CD4-positive, alpha-beta T cell treated with Interleukin-15 for 4 hours (primary cell): ENCODE results near the gene ADGRE1.
"Not testable (repeated sequence)": the region's sequence is repeated elsewhere in the genome, so short reads cannot be mapped to it uniquely, and the experiment has no call there.

Source experiments
- DNase-seq: peaks from one replicate; pipeline ENCODE4 v3.0.0-alpha.2; 2020; ENCODE audit warnings: low spot score

ADGRE1 gene

GRCh38 chr19:6887316-6887715 lies at the start of gene ADGRE1:
Gene ADGRE1 (plus strand): TSS chr19:6887579. CDS start chr19:6887609, 30 bp downstream.
- DNase-seq = no peak

DNA sequence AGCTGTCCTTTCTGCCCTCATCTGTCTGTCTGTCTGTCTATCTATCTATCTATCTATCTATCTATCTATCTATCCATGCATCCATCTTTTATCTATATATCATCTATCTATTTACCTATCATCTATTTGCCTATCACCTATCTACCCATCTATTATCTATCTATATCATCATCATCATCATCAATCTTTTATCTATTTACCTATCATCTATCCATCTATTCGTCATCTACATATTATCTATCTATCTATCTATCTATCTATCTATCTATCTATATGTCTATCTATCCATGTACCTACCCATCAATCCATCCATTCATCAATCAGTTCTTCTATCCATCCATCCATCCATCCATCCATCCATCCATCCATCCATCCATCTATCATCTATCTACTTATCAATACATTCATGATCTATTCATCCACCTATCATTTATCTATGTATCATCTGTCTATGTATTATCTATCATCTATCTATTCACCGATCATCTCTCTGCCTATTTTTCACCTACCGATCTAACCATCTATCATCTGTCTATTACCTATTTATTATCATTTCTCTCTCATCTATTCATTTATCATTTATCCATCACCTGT lies 49.2 kb upstream of the ADGRE1 start:
- DNase-seq = no peak

GRCh38 chr19:6842871-6843607 lies 44.3 kb upstream of the ADGRE1 start:
- no peak for DNase-seq

DNA sequence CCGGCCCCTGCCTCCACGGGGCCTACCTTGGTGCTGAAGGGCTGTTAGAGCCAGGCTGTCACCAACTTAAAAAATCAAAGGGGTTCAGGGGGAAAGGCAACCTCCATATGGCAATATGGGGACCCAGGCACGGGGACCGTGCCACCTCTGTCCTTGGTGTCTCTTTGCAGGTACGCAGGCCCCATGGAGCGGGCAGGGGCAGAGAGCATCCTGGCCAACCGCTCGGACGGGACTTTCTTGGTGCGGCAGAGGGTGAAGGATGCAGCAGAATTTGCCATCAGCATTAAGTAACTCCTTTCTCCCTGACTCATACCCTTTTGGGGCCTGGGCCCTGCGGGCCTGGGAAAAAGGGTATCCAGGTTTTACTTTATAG lies 39.6 kb upstream of the ADGRE1 start:
- no peak for DNase-seq

DNA sequence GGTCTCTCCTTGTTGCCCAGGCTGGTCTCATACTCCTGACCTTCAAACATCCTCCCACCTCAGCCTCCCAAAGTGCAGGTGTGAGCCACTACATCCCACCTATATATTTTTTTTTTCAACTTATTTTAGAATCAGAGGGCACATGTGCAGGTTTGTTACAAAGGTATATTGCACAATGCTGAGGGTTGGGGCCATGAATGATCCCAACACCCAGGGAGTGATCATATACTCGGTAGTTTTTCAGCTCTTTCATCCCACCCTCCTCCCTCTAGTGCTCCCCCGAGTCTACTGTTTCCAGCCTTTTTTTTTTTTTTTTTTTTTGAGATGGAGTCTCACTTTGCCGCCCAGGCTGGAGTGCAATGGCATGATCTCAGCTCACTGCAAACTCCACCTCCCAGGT lies 38.4 kb upstream of the ADGRE1 start:
- DNase-seq = no peak

DNA sequence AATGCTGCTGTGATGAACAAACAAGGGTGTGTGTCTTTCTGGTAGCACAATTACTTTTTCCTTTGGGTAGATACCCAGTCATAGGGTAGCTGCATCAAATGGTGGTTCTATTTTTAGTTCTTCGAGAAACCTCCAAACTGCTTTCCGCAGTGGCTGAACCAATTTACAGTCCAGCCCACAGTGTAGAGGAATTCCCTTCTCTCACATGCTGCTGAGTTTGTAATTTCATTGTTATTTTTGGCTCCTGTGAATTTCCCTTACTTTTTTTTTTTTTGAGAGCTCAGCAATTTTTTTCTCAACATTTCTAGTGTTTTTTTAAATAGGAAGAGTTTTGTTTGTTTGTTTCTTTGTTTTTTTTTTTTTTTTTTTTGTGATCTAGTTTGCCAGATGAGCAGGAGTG lies 37.5 kb upstream of the ADGRE1 start:
- DNase-seq = no peak

- no peak for DNase-seq
Measured at GRCh38 chr19:6851359-6851758, 36.0 kb upstream of the ADGRE1 start.

GRCh38 chr19:6852001-6852400 lies 35.4 kb upstream of the ADGRE1 start:
- DNase-seq = no peak

GRCh38 chr19:6853868-6854267 lies 33.5 kb upstream of the ADGRE1 start:
- DNase-seq = no peak

GRCh38 chr19:6854758-6855157 lies 32.6 kb upstream of the ADGRE1 start:
- DNase-seq = no peak

- DNase-seq = no peak
Measured at GRCh38 chr19:6856749-6857372, 30.5 kb upstream of the ADGRE1 start.

- peak; percentile 6 for DNase-seq
Measured at GRCh38 chr19:6861683-6862286, 25.6 kb upstream of the ADGRE1 start.

- peak; percentile 94 for DNase-seq
Measured at GRCh38 chr19:6862673-6863078, 24.7 kb upstream of the ADGRE1 start.

GRCh38 chr19:6864325-6864940 lies 22.9 kb upstream of the ADGRE1 start:
- no peak for DNase-seq

- DNase-seq = no peak
Measured at GRCh38 chr19:6865849-6866248, 21.5 kb upstream of the ADGRE1 start.

- DNase-seq = no peak
Measured at GRCh38 chr19:6866741-6867151, 20.6 kb upstream of the ADGRE1 start.

DNA sequence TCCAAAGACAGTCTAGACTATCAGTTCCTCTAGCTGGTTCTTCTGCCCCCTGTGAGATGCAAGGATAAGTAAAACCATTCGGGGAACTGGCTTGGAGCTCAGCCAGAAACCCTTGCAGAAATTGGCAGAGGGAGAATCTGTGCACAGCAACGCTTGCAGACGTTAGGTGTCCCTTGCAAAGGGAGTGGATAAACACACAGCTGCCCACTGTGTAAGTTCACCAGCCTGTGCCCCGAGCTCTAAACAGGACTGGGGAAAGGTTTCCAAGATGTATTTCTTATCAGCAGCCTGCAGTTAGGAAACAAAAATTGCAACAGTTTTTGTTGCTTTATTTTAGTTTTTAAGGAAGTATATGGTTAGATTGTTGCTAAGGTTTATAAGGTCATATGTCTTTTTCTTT lies 19.0 kb upstream of the ADGRE1 start:
- DNase-seq = no peak

DNA sequence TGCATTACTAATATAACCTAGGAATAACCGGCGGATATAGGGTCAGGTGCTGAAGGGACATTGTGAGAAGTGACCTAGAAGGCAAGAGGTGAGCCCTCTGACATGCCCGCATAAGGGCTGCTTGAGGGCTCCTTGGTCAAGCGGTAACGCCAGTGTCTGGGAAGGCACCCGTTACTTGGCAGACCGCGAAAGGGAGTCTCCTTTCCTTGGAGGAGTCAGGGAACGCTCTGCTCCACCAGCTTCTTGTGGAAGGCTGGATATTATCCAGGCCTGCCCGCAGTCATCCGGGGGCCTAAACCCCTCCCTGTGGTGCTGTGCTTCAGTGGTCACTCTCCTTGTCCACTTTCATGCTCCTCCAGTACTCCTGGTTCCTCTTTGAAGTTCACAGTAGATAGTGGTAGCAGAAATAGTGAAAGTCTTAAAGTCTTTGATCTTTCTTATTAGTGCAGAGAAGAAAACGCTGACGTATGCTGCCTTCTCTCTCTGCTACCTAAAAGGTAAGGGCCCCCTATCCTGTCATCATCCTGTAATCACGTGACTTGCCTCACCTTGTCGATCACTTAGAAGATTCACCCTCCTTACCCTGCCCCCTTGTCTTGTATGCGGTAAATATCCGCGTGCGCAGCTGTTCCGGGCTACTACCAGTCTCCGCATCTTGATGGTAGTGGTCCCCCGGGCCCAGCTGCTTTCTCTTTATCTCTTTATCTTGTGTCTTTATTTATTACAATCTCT lies 18.1 kb upstream of the ADGRE1 start:
- DNase-seq = not testable (repeated sequence)

DNA sequence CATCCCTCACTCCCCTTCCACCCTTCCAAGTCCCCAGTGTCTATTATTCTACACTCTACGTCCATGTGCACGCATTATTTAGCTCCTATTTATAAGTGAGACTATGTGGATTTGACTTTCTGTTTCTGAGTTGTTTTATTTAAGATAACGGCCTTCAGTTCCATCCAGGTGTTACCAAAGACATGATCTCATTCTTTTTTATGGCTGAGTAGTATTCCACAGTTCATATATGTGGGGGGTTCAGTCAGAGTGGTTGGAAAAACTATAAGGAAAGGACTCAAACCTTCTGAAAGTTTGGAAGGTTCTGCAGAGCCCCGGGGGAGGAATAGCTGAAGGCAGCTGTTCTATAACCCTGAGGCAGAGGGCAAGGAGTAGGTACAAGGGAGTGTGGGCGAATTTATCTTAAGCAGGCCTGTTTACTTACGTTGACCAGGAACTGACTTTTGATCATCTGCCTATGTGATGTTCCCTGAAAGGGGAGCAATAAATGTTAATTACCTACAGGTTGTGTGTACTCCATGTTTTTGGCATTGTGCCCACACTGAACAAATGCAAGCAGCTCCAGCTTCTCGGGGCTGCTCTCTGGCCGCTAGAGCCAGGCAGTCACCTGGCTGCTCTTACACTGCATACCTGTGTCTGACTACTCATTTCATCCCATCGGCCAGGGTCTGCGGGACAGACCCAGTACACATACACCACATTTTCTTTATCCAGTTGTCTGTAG lies 13.5 kb upstream of the ADGRE1 start:
- DNase-seq = no peak

GRCh38 chr19:6875218-6875617 lies 12.2 kb upstream of the ADGRE1 start:
- no peak for DNase-seq

DNA sequence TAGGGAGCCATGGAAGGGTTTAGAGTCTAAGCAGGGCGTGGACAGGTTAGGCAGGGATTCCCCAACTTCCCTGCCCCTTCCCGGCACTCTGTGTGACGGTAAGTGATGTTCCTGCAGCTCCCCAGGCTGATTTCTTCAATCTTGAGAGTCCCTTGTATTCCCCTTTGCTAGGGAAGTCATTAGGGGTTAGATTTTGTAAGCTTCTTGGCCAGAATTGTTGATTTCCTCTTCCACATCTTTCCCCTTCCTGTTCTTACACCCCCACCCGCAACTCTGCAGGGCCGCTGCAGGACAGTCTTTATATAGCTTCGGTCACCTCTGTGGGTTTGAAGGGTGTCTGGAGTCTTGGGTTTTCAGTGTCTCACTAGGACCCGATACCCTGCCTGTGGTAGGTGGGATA lies 10.6 kb upstream of the ADGRE1 start:
- no peak for DNase-seq
